Loucy (cell line): Measurements from ENCODE around the gene LRIT3.

Experiments used
- H2AFZ ChIP-seq: fragments of 200-600 bp; sonication (generic); 2 replicates; pipeline ENCODE4 v1.6.0; 2016; ENCODE audit warnings: antibody characterized with exemption, mild to moderate bottlenecking, low read length, moderate library complexity
- H3F3A ChIP-seq: fragments of 200-600 bp; 2 replicates; pipeline ENCODE4 v1.6.0; 2016; ENCODE audit warnings: antibody characterized with exemption, low read depth, mild to moderate bottlenecking
- H3K27me3 ChIP-seq: fragments of 200-600 bp; sonication (generic); 2 replicates; pipeline ENCODE4 v1.6.1; 2014; ENCODE audit warnings: low read length, mild to moderate bottlenecking; ENCODE audit not compliant: insufficient read depth, poor library complexity, severe bottlenecking
- H3K36me3 ChIP-seq: fragments of 200-600 bp; sonication (generic); 2 replicates; pipeline ENCODE4 v1.6.1; 2016; ENCODE audit warnings: low read length; ENCODE audit not compliant: insufficient read depth
- H3K4me1 ChIP-seq: fragments of 200-600 bp; sonication (generic); 2 replicates; pipeline ENCODE4 v1.5.1; 2014; ENCODE audit warnings: low read length, mild to moderate bottlenecking; ENCODE audit not compliant: insufficient read depth, poor library complexity, severe bottlenecking
- H3K4me2 ChIP-seq: fragments of 200-600 bp; sonication (generic); 2 replicates; pipeline ENCODE4 v1.6.0; 2014; ENCODE audit warnings: antibody characterized with exemption, low read length, low read depth, mild to moderate bottlenecking; ENCODE audit not compliant: poor library complexity, severe bottlenecking
- H3K4me3 ChIP-seq: fragments of 200-600 bp; sonication (generic); 2 replicates; pipeline ENCODE4 v1.5.1; 2014; ENCODE audit warnings: low read length, mild to moderate bottlenecking, mixed read lengths; ENCODE audit not compliant: poor library complexity, severe bottlenecking
- H3K79me2 ChIP-seq: fragments of 200-600 bp; sonication (generic); 2 replicates; pipeline ENCODE4 v1.6.1; 2014; ENCODE audit warnings: low read length; ENCODE audit not compliant: insufficient read depth
- H3K9ac ChIP-seq: fragments of 200-600 bp; sonication (generic); 2 replicates; pipeline ENCODE4 v1.6.0; 2014; ENCODE audit warnings: mild to moderate bottlenecking, low read depth, low read length, moderate library complexity; ENCODE audit not compliant: poor library complexity, severe bottlenecking
- H3K9me2 ChIP-seq: fragments of 200-600 bp; sonication (generic); replicated peaks from 2 replicates; pipeline ENCODE4 v1.6.1; 2016; ENCODE audit warnings: low read depth, low read length, mixed read lengths
- H3K9me3 ChIP-seq: fragments of 200-600 bp; sonication (generic); 2 replicates; pipeline ENCODE4 v1.6.1; 2014; ENCODE audit warnings: mild to moderate bottlenecking, antibody characterized with exemption, low read length, low read depth; ENCODE audit not compliant: insufficient read depth
- H4K20me1 ChIP-seq: fragments of 200-600 bp; sonication (generic); 2 replicates; pipeline ENCODE4 v1.6.0; 2014; ENCODE audit warnings: antibody characterized with exemption, low read length, mild to moderate bottlenecking; ENCODE audit not compliant: insufficient read depth, poor library complexity, severe bottlenecking
- CTCF ChIP-seq: fragments of 200-600 bp; sonication (generic); conservative IDR thresholded peaks from 2 replicates; pipeline ENCODE4 v1.5.1; 2014; ENCODE audit warnings: mild to moderate bottlenecking, antibody characterized with exemption, low read length
- EZH2phosphoT487 ChIP-seq: fragments of 200-600 bp; IDR thresholded peaks from 2 replicates; pipeline ENCODE4 v1.6.1; 2018; ENCODE audit warnings: antibody characterized with exemption, mild to moderate bottlenecking, moderate library complexity, borderline replicate concordance

LRIT3 gene

GRCh38 chr4:109827672-109828071 is 20.2 kb upstream of the LRIT3 start, which contains the start of gene RRH:
TSS of gene RRH (plus strand) at chr4:109827972. CDS start at chr4:109828028, 56 bp downstream.
- Histone ChIP-seq H4K20me1 (no peaks in the 10 kb centered on the region), H3K4me2 (no peak within 1 kb of the TSS), H3K27me3 (no peaks in the 10 kb centered on the region), H3F3A (no peaks in the 10 kb centered on the region), H3K36me3 (peaks cover 21% of the 10 kb centered on the region; the same call in 1 of the 2 replicates), H3K4me1 (no peaks in the 10 kb centered on the region), H3K4me3 (no peak within 1 kb of the TSS), H3K9me2 (no peaks in the 10 kb centered on the region), H3K79me2 (no peaks in the 10 kb centered on the region), H2AFZ (no peak within 1 kb of the TSS), H3K9me3 (no peaks in the 10 kb centered on the region), H3K9ac (no peak within 1 kb of the TSS)
- TF ChIP-seq EZH2phosphoT487 = no peak

GRCh38 chr4:109833756-109834155 is 14.2 kb upstream of the LRIT3 start:
- Histone ChIP-seq H3K9me3 (no peaks in the 10 kb centered on the region), H2AFZ (no peak overlapping the region), H3K4me3 (no peak overlapping the region), H3K9ac (no peak overlapping the region), H3K27me3 (no peaks in the 10 kb centered on the region), H4K20me1 (no peaks in the 10 kb centered on the region), H3K4me1 (no peaks in the 10 kb centered on the region), H3K79me2 (no peaks in the 10 kb centered on the region), H3K9me2 (no peaks in the 10 kb centered on the region), H3F3A (no peaks in the 10 kb centered on the region), H3K36me3 (no peaks in the 10 kb centered on the region), H3K4me2 (no peak overlapping the region)
- TF ChIP-seq EZH2phosphoT487 (no peak), CTCF (no peak)

- TF ChIP-seq EZH2phosphoT487 = no peak
- TF ChIP-seq CTCF = no peak
- Histone ChIP-seq H3K79me2 (no peaks in the 10 kb centered on the region), H2AFZ (no peak overlapping the region), H3K4me1 (no peaks in the 10 kb centered on the region), H3F3A (no peaks in the 10 kb centered on the region), H3K9ac (no peak overlapping the region), H3K4me3 (no peak overlapping the region), H3K27me3 (no peaks in the 10 kb centered on the region), H3K4me2 (no peak overlapping the region), H4K20me1 (no peaks in the 10 kb centered on the region), H3K36me3 (no peaks in the 10 kb centered on the region), H3K9me3 (no peaks in the 10 kb centered on the region), H3K9me2 (no peaks in the 10 kb centered on the region)
Measured at GRCh38 chr4:109836985-109837384, 10.9 kb upstream of the LRIT3 start.

GRCh38 chr4:109846395-109847098 is 1.4 kb upstream of the LRIT3 start:
- H3K79me2 ChIP-seq = no peaks in the 10 kb centered on the region
- H3F3A ChIP-seq = no peaks in the 10 kb centered on the region
- H4K20me1 ChIP-seq = no peaks in the 10 kb centered on the region
- H3K4me1 ChIP-seq = no peaks in the 10 kb centered on the region
- H3K9me2 ChIP-seq = no peaks in the 10 kb centered on the region
- H3K4me3 ChIP-seq = no peak overlapping the region
- no peak overlapping the region for H3K4me2 ChIP-seq
- H3K9me3 ChIP-seq = no peaks in the 10 kb centered on the region
- no peak for TF ChIP-seq CTCF
- TF ChIP-seq EZH2phosphoT487 = no peak
- H3K9ac ChIP-seq = no peak overlapping the region
- no peak overlapping the region for H2AFZ ChIP-seq
- H3K27me3 ChIP-seq = no peaks in the 10 kb centered on the region
- no peaks in the 10 kb centered on the region for H3K36me3 ChIP-seq
